Measurements from ENCODE around the gene SEMA6A.

Gene SEMA6A

GRCh38 chr5:116466727-116467464 is 107.7 kb downstream of the SEMA6A start:
- in situ Hi-C loops (cut with HindIII; ENCODE audit: low sequenced_read_pairs), result no loop called here

- in situ Hi-C loops (cut with HindIII; ENCODE audit: low sequenced_read_pairs), result no loop called here
Measured at GRCh38 chr5:116465411-116465810, 109.2 kb downstream of the SEMA6A start.

- in situ Hi-C loops (cut with HindIII; ENCODE audit: low sequenced_read_pairs), result no loop called here
Measured at GRCh38 chr5:116464144-116464708, 110.4 kb downstream of the SEMA6A start.

GRCh38 chr5:116462500-116462899 is 112.1 kb downstream of the SEMA6A start:
- in situ Hi-C loops (cut with HindIII; ENCODE audit: low sequenced_read_pairs), result no loop called here

- in situ Hi-C loops (cut with HindIII; ENCODE audit: low sequenced_read_pairs), result no loop called here
Measured at GRCh38 chr5:116459301-116459700, 115.3 kb downstream of the SEMA6A start.

- in situ Hi-C loops (cut with HindIII; ENCODE audit: low sequenced_read_pairs), result no loop called here
Measured at GRCh38 chr5:116457062-116457461, 117.6 kb downstream of the SEMA6A start.

- in situ Hi-C loops (cut with HindIII; ENCODE audit: low sequenced_read_pairs), result no loop called here
Measured at GRCh38 chr5:116456036-116456435, 118.6 kb downstream of the SEMA6A start.

- in situ Hi-C loops (cut with HindIII; ENCODE audit: low sequenced_read_pairs), result no loop called here
Measured at GRCh38 chr5:116455061-116455460, 119.6 kb downstream of the SEMA6A start.

- in situ Hi-C loops (cut with HindIII; ENCODE audit: low sequenced_read_pairs), result no loop called here
Measured at GRCh38 chr5:116454417-116454927, 120.2 kb downstream of the SEMA6A start.

- in situ Hi-C loops (cut with HindIII; ENCODE audit: low sequenced_read_pairs), result no loop called here
Measured at GRCh38 chr5:116453988-116454411, 120.6 kb downstream of the SEMA6A start.

GRCh38 chr5:116452774-116453368 is 121.8 kb downstream of the SEMA6A start:
- in situ Hi-C loops (cut with HindIII; ENCODE audit: low sequenced_read_pairs), result no loop called here

GRCh38 chr5:116451905-116452450 is 122.6 kb downstream of the SEMA6A start:
- in situ Hi-C loops (cut with HindIII; ENCODE audit: low sequenced_read_pairs), result no loop called here

GRCh38 chr5:116451066-116451465 is 123.6 kb downstream of the SEMA6A start:
- in situ Hi-C loops (cut with HindIII; ENCODE audit: low sequenced_read_pairs), result no loop called here

- in situ Hi-C loops (cut with HindIII; ENCODE audit: low sequenced_read_pairs), result no loop called here
Measured at GRCh38 chr5:116449458-116449857, 125.2 kb downstream of the SEMA6A start.

- in situ Hi-C loops (cut with HindIII; ENCODE audit: low sequenced_read_pairs), result no loop called here
Measured at GRCh38 chr5:116448870-116449427, 125.7 kb downstream of the SEMA6A start.

- in situ Hi-C loops (cut with HindIII; ENCODE audit: low sequenced_read_pairs), result no loop called here
Measured at GRCh38 chr5:116448450-116448849, 126.2 kb downstream of the SEMA6A start.

- in situ Hi-C loops (cut with HindIII; ENCODE audit: low sequenced_read_pairs), result no loop called here
Measured at GRCh38 chr5:116446356-116447005, 128.1 kb downstream of the SEMA6A start.

GRCh38 chr5:116445311-116445710 is 129.3 kb downstream of the SEMA6A start:
- in situ Hi-C loops (cut with HindIII; ENCODE audit: low sequenced_read_pairs), result no loop called here

- in situ Hi-C loops (cut with HindIII; ENCODE audit: low sequenced_read_pairs), result no loop called here
Measured at GRCh38 chr5:116444373-116445295, 130.0 kb downstream of the SEMA6A start.

Measured in endothelial cell of hepatic sinusoid (primary cell).